OCI-LY1 (cell line): ENCODE results near the gene HGS.

ENCODE experiments used
- CTCF ChIP-seq: fragments of 200-600 bp; sonication (generic), shearing (Covaris generic); IDR thresholded peaks from 2 replicates; pipeline ENCODE4 v1.5.1; 2017; ENCODE audit warnings: mild to moderate bottlenecking, antibody characterized with exemption, low read length, moderate library complexity, mixed read lengths
- EZH2 ChIP-seq: fragments of 200-600 bp; sonication (generic), shearing (Covaris generic); IDR thresholded peaks from 2 replicates; pipeline ENCODE4 v1.8.0; 2017; ENCODE audit warnings: borderline replicate concordance, mixed run types, mild to moderate bottlenecking, antibody characterized with exemption, low read length, moderate library complexity, mixed read lengths

- TF ChIP-seq CTCF (no peak), EZH2 (no peak)
These were observed 21.9 kb downstream of the HGS start for GRCh38 chr17:81705518-81706231.
